Hepatocyte (in vitro differentiated cells): ENCODE measurements around the gene SLC16A3. TPM values are rescaled to one million over a fixed set of nuclear protein-coding genes. Genes with fewer than 3 reads are reported as not detected.

Source experiments
- DNase-seq: peaks from one replicate; pipeline ENCODE4 v3.0.0-alpha.2; 2016; ENCODE audit warnings: low spot score
- H2AFZ ChIP-seq: fragments of 200-600 bp; sonication (generic); 2 replicates; pipeline ENCODE4 v1.6.0; 2016; ENCODE audit warnings: antibody characterized with exemption, mild to moderate bottlenecking
- H3K27ac ChIP-seq: fragments of 200-600 bp; sonication (generic); 2 replicates; pipeline ENCODE4 v1.5.1; 2016; ENCODE audit warnings: mild to moderate bottlenecking
- H3K27me3 ChIP-seq: fragments of 200-600 bp; sonication (generic); 2 replicates; pipeline ENCODE4 v1.6.1; 2016
- H3K36me3 ChIP-seq: fragments of 200-600 bp; sonication (generic); replicated peaks from 2 replicates; pipeline ENCODE4 v1.5.1; 2016; ENCODE audit warnings: low read depth; ENCODE audit not compliant: insufficient read depth
- H3K4me1 ChIP-seq: fragments of 200-600 bp; sonication (generic); 2 replicates; pipeline ENCODE4 v1.5.1; 2016; ENCODE audit warnings: mild to moderate bottlenecking, moderate library complexity; ENCODE audit not compliant: insufficient read depth
- H3K4me2 ChIP-seq: fragments of 200-600 bp; sonication (generic); 2 replicates; pipeline ENCODE4 v1.6.0; 2016
- H3K4me3 ChIP-seq: fragments of 200-600 bp; sonication (generic); 2 replicates; pipeline ENCODE4 v1.5.1; 2016; ENCODE audit warnings: mild to moderate bottlenecking
- H3K79me2 ChIP-seq: fragments of 200-600 bp; sonication (generic); 2 replicates; pipeline ENCODE4 v1.6.0; 2017; ENCODE audit warnings: mild to moderate bottlenecking
- H3K9me2 ChIP-seq: fragments of 200-600 bp; sonication (generic); replicated peaks from 2 replicates; pipeline ENCODE4 v1.6.0; 2017; ENCODE audit warnings: mild to moderate bottlenecking; ENCODE audit not compliant: insufficient read depth
- H3K9me3 ChIP-seq: fragments of 200-600 bp; sonication (generic); 2 replicates; pipeline ENCODE4 v1.5.1; 2016; ENCODE audit warnings: low read depth, mild to moderate bottlenecking
- H4K20me1 ChIP-seq: fragments of 200-600 bp; sonication (generic); 2 replicates; pipeline ENCODE4 v1.6.0; 2016; ENCODE audit warnings: mild to moderate bottlenecking; ENCODE audit not compliant: insufficient read depth, poor library complexity, severe bottlenecking
- EZH2 ChIP-seq: fragments of 200-600 bp; sonication (generic); IDR thresholded peaks from 2 replicates; pipeline ENCODE4 v1.6.1; 2016; ENCODE audit warnings: antibody characterized with exemption, mild to moderate bottlenecking, borderline replicate concordance
- EZH2phosphoT487 ChIP-seq: fragments of 200-600 bp; sonication (generic); IDR thresholded peaks from one replicate; pipeline ENCODE4 v1.6.1; 2018; ENCODE audit warnings: antibody characterized with exemption, mild to moderate bottlenecking, low read depth, moderate library complexity; ENCODE audit not compliant: unreplicated experiment, severe bottlenecking
- WGBS: methylation state at CpG from one replicate; pipeline ENCODE4 v1.1.6; 2016; ENCODE audit warnings: low lambda C conversion rate; ENCODE audit errors: missing lambda C conversion rate; 5-methylcytosine and 5-hydroxymethylcytosine counted together
- polyA plus RNA-seq: library from polyadenylated mRNA; unstranded; fragments of >200 nt; fragmentation: Nextera tagmentation; extraction: Ambion mirVana; gene quantifications from 2 replicates; pipeline ENCODE4 v1.2.1, GENCODE V29; 2016
- total RNA-seq: library from RNA; depleted of rRNA; stranded (reverse); fragments of >200 nt; gene quantifications from 2 replicates; pipeline ENCODE4 v1.2.3, GENCODE V29; 2014
- TF ChIP-seq, protein P1 (sequence below): fragments of 200-600 bp; sonication (generic); IDR thresholded peaks from 2 replicates; pipeline ENCODE4 v1.5.1; 2016; ENCODE audit warnings: antibody characterized with exemption, mild to moderate bottlenecking; ENCODE audit not compliant: poor library complexity

SLC16A3 gene
- total and polyA plus RNA-seq, 2 experiments from 2014 or later: 125 to 290 TPM

DNA sequence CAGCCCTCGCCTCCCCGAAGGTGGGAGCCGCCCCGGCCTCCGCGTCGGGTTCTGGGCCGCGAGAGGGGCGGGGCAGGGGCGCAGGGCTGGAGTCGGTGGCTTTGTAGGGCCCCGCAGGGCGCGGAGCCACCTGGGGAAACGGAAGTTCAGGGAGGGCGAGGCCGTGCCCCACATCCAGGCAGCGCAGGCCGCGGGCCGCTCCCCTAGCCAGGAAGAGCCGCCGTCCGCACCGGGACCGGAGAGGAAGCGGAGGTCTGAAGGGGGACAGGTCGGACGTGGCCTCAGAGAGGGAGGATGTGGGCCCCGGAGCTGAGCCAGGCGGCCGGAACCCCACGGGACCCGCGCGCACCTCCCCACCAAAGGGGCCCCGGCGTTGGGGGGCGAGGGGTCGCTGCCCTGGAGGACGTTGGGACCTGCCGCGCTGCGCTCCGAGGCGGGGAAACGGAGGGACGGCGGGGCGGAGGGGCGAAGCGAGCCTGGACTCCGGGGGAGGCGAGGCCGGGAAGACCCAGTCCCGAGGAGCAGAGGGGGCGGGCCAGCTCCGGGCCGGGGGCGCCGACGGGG is 482 bp upstream of the SLC16A3 start:
- peak overlapping the region; percentile 92 for H2AFZ ChIP-seq
- H3K4me3 ChIP-seq: peak overlapping the region; percentile 61
- DNase-seq: peak; percentile 67
- peak overlapping the region; percentile 99 for H3K4me2 ChIP-seq
- 26% methylated on average over 23 of the region's 63 CpGs for WGBS
- H3K9me2 ChIP-seq: no peaks in the 10 kb centered on the region
- H3K9me3 ChIP-seq: no peaks in the 10 kb centered on the region
- peaks cover 26% of the 10 kb centered on the region for H3K79me2 ChIP-seq
- no peaks in the 10 kb centered on the region for H3K36me3 ChIP-seq
- H3K27ac ChIP-seq: peak overlapping the region; percentile 86
- H3K4me1 ChIP-seq: peaks cover 32% of the 10 kb centered on the region
- TF ChIP-seq, protein P1, sequence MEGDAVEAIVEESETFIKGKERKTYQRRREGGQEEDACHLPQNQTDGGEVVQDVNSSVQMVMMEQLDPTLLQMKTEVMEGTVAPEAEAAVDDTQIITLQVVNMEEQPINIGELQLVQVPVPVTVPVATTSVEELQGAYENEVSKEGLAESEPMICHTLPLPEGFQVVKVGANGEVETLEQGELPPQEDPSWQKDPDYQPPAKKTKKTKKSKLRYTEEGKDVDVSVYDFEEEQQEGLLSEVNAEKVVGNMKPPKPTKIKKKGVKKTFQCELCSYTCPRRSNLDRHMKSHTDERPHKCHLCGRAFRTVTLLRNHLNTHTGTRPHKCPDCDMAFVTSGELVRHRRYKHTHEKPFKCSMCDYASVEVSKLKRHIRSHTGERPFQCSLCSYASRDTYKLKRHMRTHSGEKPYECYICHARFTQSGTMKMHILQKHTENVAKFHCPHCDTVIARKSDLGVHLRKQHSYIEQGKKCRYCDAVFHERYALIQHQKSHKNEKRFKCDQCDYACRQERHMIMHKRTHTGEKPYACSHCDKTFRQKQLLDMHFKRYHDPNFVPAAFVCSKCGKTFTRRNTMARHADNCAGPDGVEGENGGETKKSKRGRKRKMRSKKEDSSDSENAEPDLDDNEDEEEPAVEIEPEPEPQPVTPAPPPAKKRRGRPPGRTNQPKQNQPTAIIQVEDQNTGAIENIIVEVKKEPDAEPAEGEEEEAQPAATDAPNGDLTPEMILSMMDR: no peak
- no peak for TF ChIP-seq EZH2phosphoT487
- no peaks in the 10 kb centered on the region for H3K27me3 ChIP-seq
- H4K20me1 ChIP-seq: peaks cover 10% of the 10 kb centered on the region

DNA sequence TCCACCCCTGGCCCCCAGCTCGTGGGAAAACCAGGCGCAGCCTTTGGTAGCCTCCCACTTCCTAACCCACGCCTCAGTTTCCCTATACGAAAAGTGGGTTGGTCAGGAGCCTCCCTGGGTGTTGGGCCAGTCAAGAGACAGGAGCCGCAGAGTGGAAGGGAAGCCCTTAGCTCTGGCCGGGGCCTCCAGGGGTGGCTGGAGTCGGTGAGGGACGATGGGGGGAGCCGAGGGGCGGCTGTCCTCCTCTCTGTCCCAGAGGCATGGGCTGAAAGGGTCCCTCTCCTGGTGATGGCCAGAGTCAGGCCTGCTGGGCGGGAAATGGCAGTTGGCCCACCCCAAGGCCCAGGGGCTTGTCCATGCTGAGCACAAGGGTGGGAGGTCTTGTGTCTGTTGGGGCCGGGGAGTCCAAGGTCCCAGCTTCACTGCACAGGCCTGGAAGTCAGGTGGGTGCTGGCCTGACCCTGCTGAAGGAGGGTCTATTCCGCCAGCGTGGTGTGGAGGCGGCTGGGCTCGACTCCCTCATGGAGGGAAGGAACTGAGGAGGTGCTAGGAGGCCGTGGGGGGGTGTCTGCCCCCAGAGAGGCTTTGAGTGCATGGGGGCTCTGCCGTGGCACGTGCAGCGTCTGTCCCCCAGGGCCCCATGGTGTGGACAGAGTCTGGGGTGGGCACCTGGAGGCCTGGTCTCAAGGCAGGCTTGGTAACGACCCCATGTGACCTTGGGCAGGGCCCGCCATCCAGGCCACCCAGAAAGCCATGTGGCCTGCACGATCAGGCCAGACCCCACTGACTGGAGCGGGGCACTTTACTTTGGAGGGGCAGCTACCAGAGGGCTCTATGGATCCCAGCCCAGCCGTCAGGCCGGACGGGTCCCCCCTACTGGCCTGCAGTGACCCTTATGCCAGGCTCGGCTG is 1.1 kb downstream of the SLC16A3 start:
- no peaks in the 10 kb centered on the region for H3K9me3 ChIP-seq
- TF ChIP-seq EZH2phosphoT487 (no peak), EZH2 (no peak)
- TF ChIP-seq, protein P1: no peak
- no peak for DNase-seq
- H3K4me2 ChIP-seq: peak overlapping the region; percentile 99
- 75% methylated on average over 25 of the region's 28 CpGs for WGBS
- H3K4me1 ChIP-seq: peaks cover 40% of the 10 kb centered on the region
- peaks cover 37% of the 10 kb centered on the region for H3K79me2 ChIP-seq
- no peaks in the 10 kb centered on the region for H3K9me2 ChIP-seq
- H3K36me3 ChIP-seq: no peaks in the 10 kb centered on the region
- H4K20me1 ChIP-seq: peaks cover 18% of the 10 kb centered on the region
- peak overlapping the region; percentile 58 for H3K4me3 ChIP-seq
- H3K27ac ChIP-seq: peak overlapping the region; percentile 74
- no peak overlapping the region for H2AFZ ChIP-seq
- H3K27me3 ChIP-seq: no peaks in the 10 kb centered on the region

DNA sequence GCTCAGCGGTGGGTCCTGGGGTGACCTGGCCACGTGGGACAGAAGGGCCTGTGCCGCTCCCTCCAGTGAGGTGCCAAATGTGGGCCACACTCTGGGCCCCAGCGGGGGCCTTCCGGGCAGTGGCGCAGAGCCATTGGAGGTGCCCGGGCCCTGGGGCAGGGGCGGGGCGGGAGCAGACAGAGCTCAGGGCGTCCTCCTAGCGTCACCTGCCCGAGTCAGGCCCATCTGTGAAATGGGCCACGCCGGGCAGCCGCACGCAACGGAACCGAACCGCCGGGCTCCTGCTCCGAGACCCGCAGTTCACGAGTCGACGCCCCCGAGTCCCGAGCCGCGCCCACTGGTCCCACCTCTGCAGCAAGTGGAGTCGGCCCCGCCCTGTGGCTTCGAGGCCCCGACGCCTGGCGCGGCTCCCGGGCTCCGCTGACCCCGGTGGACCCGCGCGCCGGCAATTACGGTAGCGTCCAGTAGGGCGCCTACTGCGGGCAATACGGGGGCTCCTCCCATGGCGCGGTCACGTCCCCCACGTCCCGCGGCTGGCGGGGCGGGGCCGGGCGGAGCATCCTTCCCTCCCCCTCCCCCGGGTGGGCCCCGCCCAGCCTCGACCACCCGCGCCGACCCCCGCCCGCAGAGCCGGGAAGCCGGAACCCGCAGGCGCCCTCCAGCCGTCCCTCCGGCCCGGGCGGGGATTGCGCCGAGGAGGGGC is 1.9 kb downstream of the SLC16A3 start:
- Histone ChIP-seq H3K36me3 (no peaks in the 10 kb centered on the region), H3K4me3 (peak overlapping the region; percentile 16), H3K4me1 (peaks cover 48% of the 10 kb centered on the region), H3K9me3 (no peaks in the 10 kb centered on the region), H2AFZ (peak overlapping the region; percentile 55), H3K27me3 (no peaks in the 10 kb centered on the region), H4K20me1 (peaks cover 26% of the 10 kb centered on the region), H3K9me2 (no peaks in the 10 kb centered on the region), H3K27ac (peak overlapping the region; percentile 95), H3K4me2 (peak overlapping the region; percentile 99), H3K79me2 (peaks cover 41% of the 10 kb centered on the region)
- DNase-seq: peak; percentile 89
- 29% methylated on average over 34 of the region's 76 CpGs for WGBS
- TF ChIP-seq, protein P1: no peak
- TF ChIP-seq EZH2phosphoT487: no peak
- TF ChIP-seq EZH2: no peak
